CD14-positive monocyte (primary cell): ENCODE measurements around the gene FHOD3. TPM values are rescaled to one million over a fixed set of nuclear protein-coding genes. Genes with fewer than 3 reads are reported as not detected.

Experiments
- DNase-seq, 3 donors: peaks; one replicate each; pipeline ENCODE4 v3.0.0-alpha.2; 2011 to 2022
- H2AFZ ChIP-seq: 2 replicates; pipeline ENCODE4 v1.6.0; 2012; ENCODE audit warnings: mild to moderate bottlenecking, low read depth, low read length, inconsistent platforms; ENCODE audit not compliant: insufficient read depth, poor library complexity, severe bottlenecking
- H3K27ac ChIP-seq, 2 donors: 1 replicate in 1 of 2; 2 replicates in 1 of 2; pipeline ENCODE4 v1.5.1; 2012 to 2013; ENCODE audit warnings: low read length in 2 of 2, control low read depth in 1 of 2, inconsistent platforms in 1 of 2, low read depth in 1 of 2, mild to moderate bottlenecking in 1 of 2
- H3K27me3 ChIP-seq, 2 donors: one replicate each; pipeline versions ENCODE4 v1.6.0 to v1.6.1; 2011 to 2013; ENCODE audit warnings: low read length in 2 of 2; ENCODE audit not compliant: control insufficient read depth in 2 of 2, insufficient read depth in 2 of 2
- H3K36me3 ChIP-seq, 2 donors: replicated peaks in 1 of 2; 1 replicate in 1 of 2; 2 replicates in 1 of 2; pipeline versions ENCODE4 v1.5.1 to v1.6.1; 2012 to 2013; ENCODE audit warnings: low read length in 2 of 2, control low read depth in 1 of 2, inconsistent platforms in 1 of 2, mild to moderate bottlenecking in 1 of 2; ENCODE audit not compliant: insufficient read depth in 2 of 2, control insufficient read depth in 1 of 2
- H3K4me1 ChIP-seq, 2 donors: 1 replicate in 1 of 2; 2 replicates in 1 of 2; pipeline versions ENCODE4 v1.5.1 to v1.6.1; 2012 to 2013; ENCODE audit warnings: low read length in 2 of 2, control low read depth in 1 of 2, inconsistent platforms in 1 of 2, mild to moderate bottlenecking in 1 of 2, moderate library complexity in 1 of 2; ENCODE audit not compliant: insufficient read depth in 2 of 2, control insufficient read depth in 1 of 2
- H3K4me2 ChIP-seq: replicated peaks from 2 replicates; pipeline ENCODE3; 2012; ENCODE audit warnings: low read length, moderate library complexity, mild to moderate bottlenecking; ENCODE audit not compliant: poor library complexity, severe bottlenecking; ENCODE audit errors: extremely low read depth
- H3K4me3 ChIP-seq, 3 experiments: fragments of 200-600 bp in 1 of 3; sonication (generic) in 1 of 3; replicated peaks in 1 of 3; 1 replicate in 2 of 3; 2 replicates in 1 of 3; pipeline ENCODE4 v1.5.1; 2011 to 2013; ENCODE audit warnings: low read length in 3 of 3, mild to moderate bottlenecking in 3 of 3, control low read depth in 2 of 3, low read depth in 2 of 3, inconsistent platforms in 1 of 3, moderate library complexity in 1 of 3
- H3K79me2 ChIP-seq: 2 replicates; pipeline ENCODE4 v1.6.0; 2012; ENCODE audit warnings: mild to moderate bottlenecking, control low read depth, inconsistent platforms, low read length, moderate library complexity; ENCODE audit not compliant: insufficient read depth
- H3K9ac ChIP-seq: 2 replicates; pipeline ENCODE4 v1.6.0; 2017; ENCODE audit warnings: low read length, mild to moderate bottlenecking; ENCODE audit not compliant: insufficient read depth, poor library complexity, severe bottlenecking
- H3K9me3 ChIP-seq, 2 donors: replicated peaks in 1 of 2; 1 replicate in 1 of 2; 2 replicates in 1 of 2; pipeline versions ENCODE4 v1.5.1 to v1.6.1; 2012 to 2013; ENCODE audit warnings: low read length in 2 of 2, control low read depth in 1 of 2; ENCODE audit not compliant: control insufficient read depth in 1 of 2, insufficient read depth in 1 of 2
- H4K20me1 ChIP-seq: 2 replicates; pipeline ENCODE4 v1.6.0; 2012; ENCODE audit warnings: mild to moderate bottlenecking, low read length, control low read depth, moderate library complexity; ENCODE audit not compliant: insufficient read depth
- H3K27ac Mint-ChIP-seq, 7 donors: one replicate each; pipeline ENCODE4 v1.8.0; 2020; ENCODE audit warnings: mild to moderate bottlenecking in 7 of 7, mixed read lengths in 7 of 7, moderate library complexity in 6 of 7, inconsistent platforms in 2 of 7
- H3K27me3 Mint-ChIP-seq, 3 donors: one replicate each; pipeline ENCODE4 v1.8.0; 2021 to 2022; ENCODE audit warnings: low read depth in 3 of 3, mild to moderate bottlenecking in 3 of 3, mixed read lengths in 3 of 3, moderate library complexity in 3 of 3, inconsistent platforms in 1 of 3
- H3K36me3 Mint-ChIP-seq, 2 donors: one replicate each; pipeline ENCODE4 v1.8.0; 2020; ENCODE audit warnings: mixed read lengths in 2 of 2, inconsistent platforms in 1 of 2, mild to moderate bottlenecking in 1 of 2
- H3K4me1 Mint-ChIP-seq: one replicate; pipeline ENCODE4 v1.8.0; 2020; ENCODE audit warnings: mild to moderate bottlenecking, mixed read lengths
- H3K4me3 Mint-ChIP-seq, 2 donors: one replicate each; pipeline ENCODE4 v1.8.0; 2020; ENCODE audit warnings: mild to moderate bottlenecking in 2 of 2, mixed read lengths in 2 of 2, moderate library complexity in 1 of 2
- H3K9me3 Mint-ChIP-seq, 7 donors: one replicate each; pipeline ENCODE4 v1.8.0; 2020 to 2022; ENCODE audit warnings: mixed read lengths in 7 of 7, mild to moderate bottlenecking in 6 of 7, moderate library complexity in 6 of 7, inconsistent platforms in 2 of 7
- WGBS: methylation state at CpG from one replicate; pipeline ENCODE4 v1.1.5; 2013; ENCODE audit warnings: missing lambda C conversion rate; ENCODE audit not compliant: insufficient coverage; 5-methylcytosine and 5-hydroxymethylcytosine counted together
- intact Hi-C, 2 donors: fragments of 100-400 bp; cut with micrococcal nuclease; formaldehyde crosslinking; loops; one replicate each; pipeline versions ENCODE4 v1.15.0 to v1.15.1; 2023
- polyA plus RNA-seq, 3 donors: library from polyadenylated mRNA; depleted of rRNA in 1 of 3; unstranded in 2 of 3; stranded (reverse) in 1 of 3; fragments of 300-500 nt in 2 of 3; fragments of >200 nt in 1 of 3; fragmentation: Illumina TruSeq in 2 of 3; gene quantifications; 1 replicate in 2 of 3; 2 replicates in 1 of 3; pipeline ENCODE4 v1.2.3, GENCODE V29; 2012 to 2021
- TF ChIP-seq, protein P1 (sequence below): fragments of 200-600 bp; IDR thresholded peaks from one replicate; pipeline ENCODE4 v1.8.0; 2022; ENCODE audit warnings: antibody characterized with exemption, mild to moderate bottlenecking

Gene FHOD3
- polyA plus RNA-seq, 3 donors: not detected

- no peaks in the 10 kb centered on the region for H3K36me3 Mint-ChIP-seq
- H3K4me3 Mint-ChIP-seq: no peak overlapping the region
- Histone ChIP-seq H3K79me2 (no peaks in the 10 kb centered on the region), H3K27me3 (no peaks in the 10 kb centered on the region), H3K9me3 (no peaks in the 10 kb centered on the region), H4K20me1 (no peaks in the 10 kb centered on the region), H3K27ac (no peak overlapping the region), H3K9ac (no peak overlapping the region), H2AFZ (no peak overlapping the region), H3K4me1 (no peaks in the 10 kb centered on the region), H3K4me3 (no peak overlapping the region), H3K36me3 (no peaks in the 10 kb centered on the region), H3K4me2 (no peak overlapping the region)
- no peaks in the 10 kb centered on the region for H3K4me1 Mint-ChIP-seq
- peaks cover 0 to 12% (median 0%) of the 10 kb centered on the region in 3 donors for H3K27me3 Mint-ChIP-seq
- H3K27ac Mint-ChIP-seq: no peak overlapping the region
- WGBS: 80% methylated on average over 1 of the region's 5 CpGs
- H3K9me3 Mint-ChIP-seq: peaks cover 0 to 3% (median 0%) of the 10 kb centered on the region in 7 donors
- TF ChIP-seq, protein P1, sequence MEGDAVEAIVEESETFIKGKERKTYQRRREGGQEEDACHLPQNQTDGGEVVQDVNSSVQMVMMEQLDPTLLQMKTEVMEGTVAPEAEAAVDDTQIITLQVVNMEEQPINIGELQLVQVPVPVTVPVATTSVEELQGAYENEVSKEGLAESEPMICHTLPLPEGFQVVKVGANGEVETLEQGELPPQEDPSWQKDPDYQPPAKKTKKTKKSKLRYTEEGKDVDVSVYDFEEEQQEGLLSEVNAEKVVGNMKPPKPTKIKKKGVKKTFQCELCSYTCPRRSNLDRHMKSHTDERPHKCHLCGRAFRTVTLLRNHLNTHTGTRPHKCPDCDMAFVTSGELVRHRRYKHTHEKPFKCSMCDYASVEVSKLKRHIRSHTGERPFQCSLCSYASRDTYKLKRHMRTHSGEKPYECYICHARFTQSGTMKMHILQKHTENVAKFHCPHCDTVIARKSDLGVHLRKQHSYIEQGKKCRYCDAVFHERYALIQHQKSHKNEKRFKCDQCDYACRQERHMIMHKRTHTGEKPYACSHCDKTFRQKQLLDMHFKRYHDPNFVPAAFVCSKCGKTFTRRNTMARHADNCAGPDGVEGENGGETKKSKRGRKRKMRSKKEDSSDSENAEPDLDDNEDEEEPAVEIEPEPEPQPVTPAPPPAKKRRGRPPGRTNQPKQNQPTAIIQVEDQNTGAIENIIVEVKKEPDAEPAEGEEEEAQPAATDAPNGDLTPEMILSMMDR: no peak
- intact Hi-C loops: loop anchor here in 1 of 2 donors (10.0 kb wide), 1 partner anchor 62 kb away; no protein-coding TSS in a partner anchor
- DNase-seq: no peak
Observed at GRCh38 chr18:36436387-36436786, 138.9 kb downstream of the FHOD3 start.

DNA sequence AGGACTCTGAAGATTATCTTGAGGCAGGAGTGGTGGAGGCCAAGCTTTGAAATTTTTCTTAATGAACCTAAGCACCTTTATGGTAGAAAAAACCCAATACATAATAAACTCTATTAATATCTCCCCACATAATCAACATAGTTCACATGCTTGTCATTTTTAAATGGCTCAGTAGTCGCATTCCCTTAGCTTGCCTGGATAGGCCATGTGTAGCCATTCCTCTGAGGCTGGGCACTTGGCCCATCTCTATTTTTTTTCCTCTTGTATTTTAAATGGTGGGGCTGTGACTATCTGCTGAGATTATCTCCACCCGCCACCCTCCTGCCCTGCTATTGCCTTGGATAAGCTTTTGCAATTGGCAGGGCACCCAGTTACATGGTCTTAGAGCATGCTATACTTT lies 143.1 kb downstream of the FHOD3 start:
- H3K36me3 Mint-ChIP-seq: no peaks in the 10 kb centered on the region
- WGBS: no CpG with 5 or more reads among the region's 2 CpGs
- Histone ChIP-seq H3K27ac (no peak overlapping the region), H3K4me1 (no peaks in the 10 kb centered on the region), H3K36me3 (no peaks in the 10 kb centered on the region), H3K27me3 (no peaks in the 10 kb centered on the region), H3K4me2 (no peak overlapping the region), H3K9me3 (no peaks in the 10 kb centered on the region), H4K20me1 (no peaks in the 10 kb centered on the region), H3K79me2 (no peaks in the 10 kb centered on the region), H2AFZ (no peak overlapping the region), H3K4me3 (no peak overlapping the region), H3K9ac (no peak overlapping the region)
- H3K27ac Mint-ChIP-seq: no peak overlapping the region
- H3K27me3 Mint-ChIP-seq: peaks cover 0 to 14% (median 1%) of the 10 kb centered on the region in 3 donors
- no peak for DNase-seq
- TF ChIP-seq, protein P1: no peak
- intact Hi-C loops: no loop called here
- H3K4me3 Mint-ChIP-seq: no peak overlapping the region
- H3K9me3 Mint-ChIP-seq: peaks cover 0 to 5% (median 2%) of the 10 kb centered on the region in 7 donors
- no peaks in the 10 kb centered on the region for H3K4me1 Mint-ChIP-seq
